ENCODE measurements around the gene PSMD14.

DNA sequence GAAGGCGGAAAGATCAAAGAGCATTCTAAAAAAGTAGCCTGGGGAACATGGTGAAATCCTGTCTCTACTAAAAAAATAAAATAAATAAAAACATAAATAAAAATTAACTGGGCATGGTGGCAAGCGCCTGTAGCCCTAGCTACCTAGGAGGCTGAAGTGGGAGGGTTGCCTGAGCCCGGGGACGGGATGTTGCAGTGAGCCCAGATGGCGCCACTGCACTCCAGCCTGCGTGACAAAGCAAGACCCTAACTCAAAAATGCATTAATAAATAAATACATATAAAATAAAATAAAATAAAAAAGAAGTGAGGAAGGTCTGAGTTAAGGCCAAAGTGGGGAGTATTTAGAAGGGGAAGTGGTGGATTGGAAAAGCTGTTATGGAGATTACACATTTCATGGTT is 1.3 kb upstream of the PSMD14 start:
- TF ChIP-seq POLR2A (IDR thresholded peaks at IDR 0.05): no peak
- TF ChIP-seq, protein P1, sequence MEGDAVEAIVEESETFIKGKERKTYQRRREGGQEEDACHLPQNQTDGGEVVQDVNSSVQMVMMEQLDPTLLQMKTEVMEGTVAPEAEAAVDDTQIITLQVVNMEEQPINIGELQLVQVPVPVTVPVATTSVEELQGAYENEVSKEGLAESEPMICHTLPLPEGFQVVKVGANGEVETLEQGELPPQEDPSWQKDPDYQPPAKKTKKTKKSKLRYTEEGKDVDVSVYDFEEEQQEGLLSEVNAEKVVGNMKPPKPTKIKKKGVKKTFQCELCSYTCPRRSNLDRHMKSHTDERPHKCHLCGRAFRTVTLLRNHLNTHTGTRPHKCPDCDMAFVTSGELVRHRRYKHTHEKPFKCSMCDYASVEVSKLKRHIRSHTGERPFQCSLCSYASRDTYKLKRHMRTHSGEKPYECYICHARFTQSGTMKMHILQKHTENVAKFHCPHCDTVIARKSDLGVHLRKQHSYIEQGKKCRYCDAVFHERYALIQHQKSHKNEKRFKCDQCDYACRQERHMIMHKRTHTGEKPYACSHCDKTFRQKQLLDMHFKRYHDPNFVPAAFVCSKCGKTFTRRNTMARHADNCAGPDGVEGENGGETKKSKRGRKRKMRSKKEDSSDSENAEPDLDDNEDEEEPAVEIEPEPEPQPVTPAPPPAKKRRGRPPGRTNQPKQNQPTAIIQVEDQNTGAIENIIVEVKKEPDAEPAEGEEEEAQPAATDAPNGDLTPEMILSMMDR (IDR thresholded peaks at IDR 0.05): no peak
- TF ChIP-seq POLR2AphosphoS5 (IDR thresholded peaks at IDR 0.05): no peak

Data from upper lobe of left lung (tissue), 4 donors.